ENCODE measurements around the gene ACAD11.

ACAD11 gene

DNA sequence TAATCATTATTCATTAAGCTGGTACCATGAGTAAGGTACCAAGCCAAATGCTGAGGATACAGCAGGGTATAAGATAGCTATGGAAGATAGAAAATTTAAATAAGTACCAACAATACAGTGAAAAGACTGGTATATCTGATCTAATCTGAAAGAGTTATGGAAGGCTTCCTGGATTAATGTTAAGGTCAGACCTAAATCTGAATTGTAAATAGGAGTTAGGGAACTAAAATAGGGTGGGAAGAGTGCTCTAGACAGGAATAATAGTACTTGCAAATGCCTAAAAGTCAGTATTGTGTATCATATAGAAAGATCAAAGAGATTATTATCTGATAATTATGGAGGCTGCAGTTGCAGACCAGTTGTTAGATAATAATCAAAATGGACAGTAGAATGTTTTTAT is 65.1 kb downstream of the ACAD11 start:
- H3K9me3 Mint-ChIP-seq: peaks cover 5% of the 10 kb centered on the region
- H3K27me3 Mint-ChIP-seq: no peaks in the 10 kb centered on the region
- H3K36me3 Mint-ChIP-seq (ENCODE audit: insufficient read depth): peaks cover 17% of the 10 kb centered on the region
- H3K27ac Mint-ChIP-seq (ENCODE audit: low read depth): no peak overlapping the region
- no peak for ATAC-seq (replicated peaks; ENCODE audit: extremely low read depth, poor library complexity, severe bottlenecking)
- H3K4me3 Mint-ChIP-seq: no peak overlapping the region
- H3K4me1 Mint-ChIP-seq: no peaks in the 10 kb centered on the region
- no peak for DNase-seq (ENCODE audit: low spot score in 2 of 2)

DNA sequence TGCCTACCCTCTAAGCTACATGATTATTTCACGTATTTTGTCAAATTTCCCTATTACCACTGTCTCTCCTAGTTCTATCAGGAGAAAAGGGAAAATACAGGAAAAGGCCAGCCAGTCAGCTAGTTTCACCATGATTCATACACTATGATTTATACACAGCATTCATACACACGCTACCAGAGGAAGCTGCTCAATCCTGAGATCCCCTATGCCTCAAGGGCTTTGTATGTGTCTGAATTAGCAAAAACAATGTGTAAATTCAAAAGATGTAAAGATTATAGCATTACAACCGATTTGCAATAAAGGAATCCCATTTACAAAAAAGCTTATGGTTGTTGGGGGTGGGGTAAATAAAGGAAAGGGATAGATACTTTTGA is 65.7 kb downstream of the ACAD11 start:
- no peaks in the 10 kb centered on the region for H3K27me3 Mint-ChIP-seq
- DNase-seq (ENCODE audit: low spot score in 2 of 2) (no peak), ATAC-seq (replicated peaks; ENCODE audit: extremely low read depth, poor library complexity, severe bottlenecking) (no peak)

DNA sequence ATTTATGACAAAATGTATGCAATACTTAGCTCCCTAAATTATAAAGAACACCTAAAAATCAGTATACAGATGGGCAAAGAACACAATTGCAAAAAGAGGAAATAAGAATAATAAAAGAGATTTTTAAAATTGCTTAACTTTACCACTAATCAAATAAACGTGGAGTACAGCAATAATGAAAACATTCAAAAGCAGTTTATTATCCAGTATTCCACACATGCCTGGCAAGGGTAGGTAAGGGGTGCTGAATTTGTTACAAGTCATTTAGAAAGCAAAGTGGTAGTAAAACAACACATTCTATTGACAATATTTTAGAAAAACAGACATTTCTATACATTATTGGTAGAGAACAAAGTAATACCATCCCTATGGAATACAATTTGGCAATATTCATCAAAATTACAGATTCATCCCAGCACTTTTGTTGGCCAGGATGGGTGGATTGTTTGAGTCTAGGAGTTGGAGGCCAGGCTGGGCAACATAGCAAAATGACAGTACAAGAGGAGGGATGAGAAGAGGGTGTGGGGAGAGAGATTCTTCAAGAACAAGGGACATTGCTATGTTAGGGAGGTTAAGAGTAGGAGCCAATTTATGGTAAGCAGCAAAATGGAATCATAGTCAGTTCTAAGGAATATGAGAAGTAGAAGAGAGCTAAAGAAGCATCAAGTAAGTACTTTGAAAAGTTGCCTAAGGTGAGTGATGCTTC is 66.2 kb downstream of the ACAD11 start:
- no peaks in the 10 kb centered on the region for H3K4me1 Mint-ChIP-seq
- ATAC-seq (replicated peaks; ENCODE audit: extremely low read depth, poor library complexity, severe bottlenecking): no peak

More for the DNA sequence above, 65.7 kb downstream of the ACAD11 start:
- Mint-ChIP-seq H3K36me3 (ENCODE audit: insufficient read depth) (peaks cover 16% of the 10 kb centered on the region), H3K27ac (ENCODE audit: low read depth) (no peak overlapping the region), H3K9me3 (peaks cover 5% of the 10 kb centered on the region), H3K4me3 (no peak overlapping the region), H3K4me1 (no peaks in the 10 kb centered on the region)

GRCh38 chr3:132592216-132592615 is 67.4 kb downstream of the ACAD11 start:
- ATAC-seq (replicated peaks; ENCODE audit: extremely low read depth, poor library complexity, severe bottlenecking) (no peak), DNase-seq (ENCODE audit: low spot score in 2 of 2) (no peak)
- H3K4me3 Mint-ChIP-seq: no peak overlapping the region
- no peak overlapping the region for H3K27ac Mint-ChIP-seq (ENCODE audit: low read depth)
- peaks cover 12% of the 10 kb centered on the region for H3K36me3 Mint-ChIP-seq (ENCODE audit: insufficient read depth)
- H3K27me3 Mint-ChIP-seq: no peaks in the 10 kb centered on the region
- H3K9me3 Mint-ChIP-seq: peaks cover 5% of the 10 kb centered on the region
- no peaks in the 10 kb centered on the region for H3K4me1 Mint-ChIP-seq

More for the DNA sequence above, 66.2 kb downstream of the ACAD11 start:
- Mint-ChIP-seq H3K27me3 (no peaks in the 10 kb centered on the region), H3K27ac (ENCODE audit: low read depth) (no peak overlapping the region), H3K4me3 (no peak overlapping the region), H3K9me3 (peaks cover 5% of the 10 kb centered on the region), H3K36me3 (ENCODE audit: insufficient read depth) (peaks cover 15% of the 10 kb centered on the region)
- no peak for DNase-seq (ENCODE audit: low spot score in 2 of 2)

GRCh38 chr3:132587401-132587800 is 72.2 kb downstream of the ACAD11 start:
- no peak for DNase-seq (ENCODE audit: low spot score in 2 of 2)
- Mint-ChIP-seq H3K27me3 (no peaks in the 10 kb centered on the region), H3K4me1 (no peaks in the 10 kb centered on the region), H3K4me3 (no peak overlapping the region), H3K36me3 (ENCODE audit: insufficient read depth) (peaks cover 5% of the 10 kb centered on the region), H3K27ac (ENCODE audit: low read depth) (no peak overlapping the region), H3K9me3 (peaks cover 5% of the 10 kb centered on the region)
- no peak for ATAC-seq (replicated peaks; ENCODE audit: extremely low read depth, poor library complexity, severe bottlenecking)

- no peak overlapping the region for H3K4me3 Mint-ChIP-seq
- H3K4me1 Mint-ChIP-seq: no peaks in the 10 kb centered on the region
- H3K27ac Mint-ChIP-seq (ENCODE audit: low read depth): no peak overlapping the region
- H3K27me3 Mint-ChIP-seq: no peaks in the 10 kb centered on the region
- no peak for ATAC-seq (replicated peaks; ENCODE audit: extremely low read depth, poor library complexity, severe bottlenecking)
- peaks cover 28% of the 10 kb centered on the region for H3K36me3 Mint-ChIP-seq (ENCODE audit: insufficient read depth)
- H3K9me3 Mint-ChIP-seq: no peaks in the 10 kb centered on the region
- DNase-seq (ENCODE audit: low spot score in 2 of 2): no peak
Observed at GRCh38 chr3:132573797-132574211, 85.8 kb downstream of the ACAD11 start.

DNA sequence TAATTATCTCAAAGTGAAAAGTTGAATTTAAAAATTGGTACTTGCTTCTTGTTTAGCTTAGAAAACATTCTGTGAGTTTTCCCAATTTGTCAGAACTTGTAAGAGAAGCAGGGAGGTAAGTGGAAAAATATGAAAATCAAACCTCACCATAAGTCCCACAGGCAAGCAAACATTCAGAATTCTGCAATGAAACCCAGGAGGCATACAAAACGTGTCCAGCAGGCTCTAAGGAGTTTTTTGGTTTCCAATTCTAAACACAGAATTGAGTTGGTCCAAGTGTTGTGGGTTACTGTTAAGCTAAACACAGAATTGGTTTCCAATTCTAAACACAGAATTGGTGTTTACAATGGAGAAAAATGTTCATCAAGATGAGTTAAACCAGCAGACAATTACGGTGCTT is 89.6 kb downstream of the ACAD11 start:
- no peaks in the 10 kb centered on the region for H3K9me3 Mint-ChIP-seq
- H3K4me1 Mint-ChIP-seq: no peaks in the 10 kb centered on the region
- H3K36me3 Mint-ChIP-seq (ENCODE audit: insufficient read depth): peaks cover 16% of the 10 kb centered on the region
- no peak overlapping the region for H3K27ac Mint-ChIP-seq (ENCODE audit: low read depth)
- DNase-seq (ENCODE audit: low spot score in 2 of 2) (no peak), ATAC-seq (replicated peaks; ENCODE audit: extremely low read depth, poor library complexity, severe bottlenecking) (no peak)
- no peaks in the 10 kb centered on the region for H3K27me3 Mint-ChIP-seq
- H3K4me3 Mint-ChIP-seq: no peak overlapping the region

GRCh38 chr3:132569580-132569979 is 90.0 kb downstream of the ACAD11 start:
- ATAC-seq (replicated peaks; ENCODE audit: extremely low read depth, poor library complexity, severe bottlenecking) (no peak), DNase-seq (ENCODE audit: low spot score in 2 of 2) (no peak)
- no peaks in the 10 kb centered on the region for H3K9me3 Mint-ChIP-seq
- no peaks in the 10 kb centered on the region for H3K27me3 Mint-ChIP-seq
- H3K36me3 Mint-ChIP-seq (ENCODE audit: insufficient read depth): peaks cover 12% of the 10 kb centered on the region
- no peak overlapping the region for H3K27ac Mint-ChIP-seq (ENCODE audit: low read depth)
- no peaks in the 10 kb centered on the region for H3K4me1 Mint-ChIP-seq
- no peak overlapping the region for H3K4me3 Mint-ChIP-seq

DNA sequence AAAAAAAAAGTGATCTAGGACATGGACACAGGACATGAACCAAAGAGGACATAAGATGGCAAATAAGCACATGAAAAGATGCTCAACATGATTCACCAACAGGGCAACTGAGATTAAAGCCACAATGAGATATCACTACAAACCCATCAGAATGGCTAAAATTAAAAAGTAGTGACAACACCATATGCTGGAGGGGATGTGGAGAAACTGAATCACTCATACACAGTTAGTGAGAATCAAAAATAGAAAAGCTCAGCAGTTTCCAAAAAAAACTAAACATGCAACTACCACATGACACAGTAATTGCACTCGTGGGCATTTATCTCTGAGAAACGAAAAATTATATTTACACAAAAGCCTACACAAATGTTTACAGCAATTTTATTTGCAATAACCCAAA is 90.5 kb downstream of the ACAD11 start:
- H3K27ac Mint-ChIP-seq (ENCODE audit: low read depth): no peak overlapping the region
- DNase-seq (ENCODE audit: low spot score in 2 of 2) (no peak), ATAC-seq (replicated peaks; ENCODE audit: extremely low read depth, poor library complexity, severe bottlenecking) (no peak)
- H3K4me1 Mint-ChIP-seq: no peaks in the 10 kb centered on the region
- peaks cover 10% of the 10 kb centered on the region for H3K36me3 Mint-ChIP-seq (ENCODE audit: insufficient read depth)
- no peak overlapping the region for H3K4me3 Mint-ChIP-seq
- H3K9me3 Mint-ChIP-seq: no peaks in the 10 kb centered on the region
- H3K27me3 Mint-ChIP-seq: no peaks in the 10 kb centered on the region

DNA sequence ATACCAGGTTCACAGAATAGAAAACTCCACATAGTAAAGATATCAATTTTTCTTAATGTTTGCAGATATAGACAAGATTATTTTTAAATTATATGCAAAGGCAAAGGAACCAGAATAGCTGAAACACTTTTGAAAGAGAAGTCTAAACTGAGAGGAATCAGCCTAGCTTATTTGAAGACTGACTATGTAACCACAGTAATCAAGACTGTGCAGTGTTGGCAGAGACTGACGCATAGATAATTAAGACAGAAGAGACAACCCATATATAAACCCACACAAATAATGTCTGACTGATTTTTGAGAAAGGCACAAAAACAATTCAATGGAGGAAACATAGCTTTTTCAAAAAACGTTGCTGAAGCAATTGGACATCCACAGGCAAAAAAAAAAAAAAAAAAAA is 91.2 kb downstream of the ACAD11 start:
- Mint-ChIP-seq H3K9me3 (no peaks in the 10 kb centered on the region), H3K4me1 (no peaks in the 10 kb centered on the region), H3K27me3 (no peaks in the 10 kb centered on the region), H3K36me3 (ENCODE audit: insufficient read depth) (peaks cover 10% of the 10 kb centered on the region), H3K27ac (ENCODE audit: low read depth) (no peak overlapping the region), H3K4me3 (no peak overlapping the region)
- ATAC-seq (replicated peaks; ENCODE audit: extremely low read depth, poor library complexity, severe bottlenecking) (no peak), DNase-seq (ENCODE audit: low spot score in 2 of 2) (no peak)

DNA sequence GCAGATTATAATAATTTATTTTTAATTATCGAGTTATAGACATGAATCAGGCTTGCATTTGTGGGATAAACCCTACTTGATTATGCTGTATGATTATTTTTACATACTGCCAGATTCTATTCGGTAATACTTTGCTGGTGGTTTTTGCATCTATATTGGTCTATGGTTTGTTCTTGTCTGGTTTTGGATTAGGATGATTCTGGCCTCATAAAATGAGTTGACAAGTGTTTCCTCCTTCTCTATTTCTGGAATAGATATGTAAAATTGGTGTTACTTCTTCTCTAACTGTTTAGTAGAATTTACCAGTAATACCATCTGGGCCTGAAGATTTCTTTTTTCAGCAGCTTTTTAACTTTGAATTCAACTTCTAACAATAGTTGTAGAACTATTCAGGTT is 95.5 kb downstream of the ACAD11 start:
- H3K36me3 Mint-ChIP-seq (ENCODE audit: insufficient read depth): peaks cover under 1% of the 10 kb centered on the region
- ATAC-seq (replicated peaks; ENCODE audit: extremely low read depth, poor library complexity, severe bottlenecking): no peak

GRCh38 chr3:132563420-132564069 is 96.1 kb downstream of the ACAD11 start:
- no peaks in the 10 kb centered on the region for H3K27me3 Mint-ChIP-seq
- no peak for ATAC-seq (replicated peaks; ENCODE audit: extremely low read depth, poor library complexity, severe bottlenecking)
- H3K4me1 Mint-ChIP-seq: no peaks in the 10 kb centered on the region
- H3K4me3 Mint-ChIP-seq: no peak overlapping the region
- no peak overlapping the region for H3K27ac Mint-ChIP-seq (ENCODE audit: low read depth)
- H3K36me3 Mint-ChIP-seq (ENCODE audit: insufficient read depth): no peaks in the 10 kb centered on the region
- H3K9me3 Mint-ChIP-seq: no peaks in the 10 kb centered on the region
- no peak for DNase-seq (ENCODE audit: low spot score in 2 of 2)

More for the DNA sequence above, 95.5 kb downstream of the ACAD11 start:
- no peak for DNase-seq (ENCODE audit: low spot score in 2 of 2)
- Mint-ChIP-seq H3K4me3 (no peak overlapping the region), H3K4me1 (no peaks in the 10 kb centered on the region), H3K9me3 (no peaks in the 10 kb centered on the region), H3K27ac (ENCODE audit: low read depth) (no peak overlapping the region), H3K27me3 (no peaks in the 10 kb centered on the region)

DNA sequence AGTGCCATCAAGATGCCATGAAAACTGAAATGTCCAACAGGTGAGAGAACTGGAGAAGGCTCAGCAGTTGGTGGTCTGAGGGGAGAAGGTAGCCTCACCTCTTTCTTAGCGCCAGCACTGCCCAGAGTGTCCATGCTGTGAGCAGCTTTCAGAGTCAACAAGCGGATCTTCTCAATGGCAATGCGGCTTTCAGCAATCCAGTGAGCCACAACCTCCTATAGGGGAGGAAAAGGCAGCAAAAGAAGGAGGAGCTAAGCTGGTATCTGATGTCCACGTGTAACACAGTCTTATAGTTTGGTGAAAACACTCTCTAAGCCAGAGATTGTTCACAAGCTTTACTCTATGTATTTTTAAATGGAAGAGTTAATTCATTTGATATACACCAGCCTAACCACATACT is 98.6 kb downstream of the ACAD11 start:
- Mint-ChIP-seq H3K9me3 (no peaks in the 10 kb centered on the region), H3K4me1 (no peaks in the 10 kb centered on the region), H3K27ac (ENCODE audit: low read depth) (no peak overlapping the region), H3K4me3 (no peak overlapping the region), H3K27me3 (no peaks in the 10 kb centered on the region), H3K36me3 (ENCODE audit: insufficient read depth) (no peaks in the 10 kb centered on the region)
- DNase-seq (ENCODE audit: low spot score in 2 of 2): no peak
- no peak for ATAC-seq (replicated peaks; ENCODE audit: extremely low read depth, poor library complexity, severe bottlenecking)

Measured in central memory CD8-positive, alpha-beta T cell (primary cell).